GM04503 (cell line): ENCODE data around the gene GBGT1.

Experiments used
- DNase-seq: peaks from one replicate; pipeline ENCODE4 v3.0.0-alpha.2; 2012; ENCODE audit warnings: low read depth

The GBGT1 gene

DNA sequence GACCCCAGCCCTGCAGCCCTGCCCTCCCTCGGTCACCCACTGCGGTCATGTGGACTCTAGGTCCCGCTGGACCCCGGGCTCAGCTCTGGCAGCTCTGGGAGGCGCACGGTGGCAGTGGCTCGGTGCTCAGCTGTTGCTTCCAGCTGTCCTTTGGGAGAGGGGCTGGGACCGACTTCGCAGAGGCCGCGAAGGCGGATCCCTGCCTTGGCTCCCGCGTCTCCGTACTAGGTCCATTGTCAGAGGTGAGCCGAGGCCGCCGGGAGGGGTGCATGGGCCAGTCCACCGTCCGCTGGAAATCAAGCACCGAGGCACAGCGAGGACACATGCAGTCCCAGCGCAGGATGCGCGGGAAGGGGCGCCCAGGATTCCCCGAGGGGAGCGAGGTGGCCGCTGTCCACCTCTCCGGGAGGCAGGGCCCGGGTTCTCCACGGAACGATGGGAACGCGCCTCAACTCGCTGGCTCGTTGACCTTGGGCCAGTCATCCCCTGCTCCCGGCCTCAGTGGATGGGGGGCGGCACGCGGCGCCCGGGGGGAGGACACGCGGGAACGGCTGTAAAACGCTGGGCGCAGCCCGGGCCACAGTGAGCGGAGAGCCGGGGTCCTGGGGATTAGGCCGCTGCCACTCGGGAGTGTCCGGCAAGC is 732 bp downstream of the GBGT1 start:
- no peak for DNase-seq

- DNase-seq = no peak
Measured at GRCh38 chr9:133161547-133161950, 2.2 kb downstream of the GBGT1 start.

- DNase-seq = peak; percentile 55
Measured at GRCh38 chr9:133160742-133161546, 2.8 kb downstream of the GBGT1 start.

- no peak for DNase-seq
Measured at GRCh38 chr9:133158695-133159094, 5.0 kb downstream of the GBGT1 start.

- no peak for DNase-seq
Measured at GRCh38 chr9:133155156-133155555, 8.6 kb downstream of the GBGT1 start.

- no peak for DNase-seq
Measured at GRCh38 chr9:133154097-133154989, 9.4 kb downstream of the GBGT1 start.

DNA sequence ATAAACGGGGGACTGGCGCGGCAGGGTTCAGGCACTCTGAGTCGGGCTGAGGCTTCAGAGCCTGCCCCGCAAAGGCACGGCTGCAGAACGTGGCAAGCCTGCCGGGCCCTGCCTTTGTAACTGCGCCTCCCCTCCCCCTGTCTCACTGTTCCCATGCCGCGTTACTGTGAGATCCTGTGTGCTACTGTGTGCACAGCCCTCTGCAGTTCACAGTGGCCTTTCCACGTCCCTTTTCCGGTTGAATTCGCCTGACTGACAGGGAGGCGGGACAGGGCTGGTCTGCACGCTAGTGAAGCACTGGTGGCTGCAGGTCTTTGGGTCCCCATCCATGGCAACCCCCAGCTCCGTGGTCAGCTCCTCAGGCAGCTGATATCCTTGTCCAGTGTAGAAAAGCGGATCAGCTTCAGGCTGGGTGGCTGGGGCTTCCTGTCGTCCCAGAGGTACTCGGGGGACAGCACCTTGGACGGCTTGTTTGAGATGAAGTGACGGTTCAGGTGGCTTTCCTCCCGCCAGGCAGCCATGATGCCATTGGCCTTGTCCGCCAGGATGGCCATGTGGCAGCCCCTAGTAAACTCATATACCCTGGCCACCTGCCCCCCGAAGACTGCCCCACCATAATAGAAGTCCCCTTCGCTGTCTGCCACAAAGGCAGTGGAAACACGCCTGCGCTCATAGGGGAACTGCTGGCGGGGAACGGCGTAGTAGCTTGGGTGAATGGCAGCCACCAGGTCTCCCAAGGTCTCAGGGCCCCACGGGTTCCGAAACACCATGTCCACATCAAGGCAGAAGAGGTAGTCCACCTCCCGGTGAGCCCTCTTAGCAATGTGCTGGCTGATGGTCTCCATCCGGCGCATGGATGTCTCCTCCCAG is 10.3 kb downstream of the GBGT1 start:
- DNase-seq = no peak

- DNase-seq = no peak
Measured at GRCh38 chr9:133151601-133152525, 11.9 kb downstream of the GBGT1 start.

DNA sequence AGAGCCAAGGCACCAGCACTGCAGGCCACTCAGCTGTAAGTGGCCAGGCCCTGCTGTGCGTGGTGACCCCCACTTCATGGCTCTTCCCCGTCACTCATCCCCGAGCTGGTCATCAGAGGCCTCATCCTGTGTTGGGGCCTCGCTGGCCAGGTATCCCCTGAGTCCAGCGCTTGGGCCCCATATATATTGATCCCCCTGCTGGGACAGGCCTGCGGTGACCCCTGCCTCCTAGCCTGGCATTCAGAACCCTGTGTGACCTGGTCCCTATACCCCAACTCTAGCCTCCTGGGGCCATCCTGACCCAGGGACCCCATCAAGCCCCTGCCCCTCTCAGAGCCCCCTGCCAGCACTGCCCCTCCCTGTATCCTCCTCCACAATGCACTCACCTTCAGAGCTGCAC is 12.7 kb downstream of the GBGT1 start:
- DNase-seq = no peak

GRCh38 chr9:133149130-133150015 is 14.3 kb downstream of the GBGT1 start:
- peak; percentile 49 for DNase-seq

GRCh38 chr9:133148199-133149129 is 15.2 kb downstream of the GBGT1 start:
- no peak for DNase-seq

DNA sequence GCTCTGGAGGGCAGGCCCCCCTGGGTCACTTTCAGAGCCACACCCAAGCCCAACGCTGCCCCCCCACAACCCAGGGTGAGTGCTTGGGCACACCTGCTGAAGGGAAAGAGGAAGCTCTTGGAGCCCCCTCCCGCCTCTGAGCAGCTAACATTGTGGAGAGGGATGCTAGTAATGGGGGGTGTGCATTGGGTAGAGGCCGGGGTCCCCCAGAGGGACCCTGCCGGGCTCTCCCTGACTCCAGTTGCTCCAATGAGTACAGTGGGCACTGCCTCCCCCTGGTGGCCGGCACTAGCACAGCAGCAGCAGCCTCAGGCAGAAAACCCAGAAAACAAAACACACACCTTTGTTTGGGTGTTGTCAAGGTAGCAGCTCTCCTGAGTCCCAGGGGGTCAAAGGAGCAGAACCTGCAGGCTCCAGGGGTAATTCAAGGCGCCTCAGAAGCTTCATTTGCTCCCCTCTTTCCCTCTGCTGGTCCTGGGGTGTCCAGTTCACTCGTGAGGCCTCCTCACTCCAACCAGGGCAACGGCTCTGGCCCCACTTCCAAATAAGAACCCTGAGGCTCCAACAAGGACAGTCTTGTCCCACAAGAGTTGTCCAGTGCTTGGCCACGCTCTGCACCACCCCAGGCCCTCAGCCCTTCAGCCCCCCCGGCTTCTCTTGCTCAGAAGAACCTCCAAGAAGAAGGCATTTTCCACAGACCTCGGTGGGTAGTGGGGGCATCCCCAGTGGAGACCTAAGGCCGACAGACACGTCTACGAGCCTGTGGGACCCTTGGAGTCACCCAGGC is 16.1 kb downstream of the GBGT1 start:
- no peak for DNase-seq

DNA sequence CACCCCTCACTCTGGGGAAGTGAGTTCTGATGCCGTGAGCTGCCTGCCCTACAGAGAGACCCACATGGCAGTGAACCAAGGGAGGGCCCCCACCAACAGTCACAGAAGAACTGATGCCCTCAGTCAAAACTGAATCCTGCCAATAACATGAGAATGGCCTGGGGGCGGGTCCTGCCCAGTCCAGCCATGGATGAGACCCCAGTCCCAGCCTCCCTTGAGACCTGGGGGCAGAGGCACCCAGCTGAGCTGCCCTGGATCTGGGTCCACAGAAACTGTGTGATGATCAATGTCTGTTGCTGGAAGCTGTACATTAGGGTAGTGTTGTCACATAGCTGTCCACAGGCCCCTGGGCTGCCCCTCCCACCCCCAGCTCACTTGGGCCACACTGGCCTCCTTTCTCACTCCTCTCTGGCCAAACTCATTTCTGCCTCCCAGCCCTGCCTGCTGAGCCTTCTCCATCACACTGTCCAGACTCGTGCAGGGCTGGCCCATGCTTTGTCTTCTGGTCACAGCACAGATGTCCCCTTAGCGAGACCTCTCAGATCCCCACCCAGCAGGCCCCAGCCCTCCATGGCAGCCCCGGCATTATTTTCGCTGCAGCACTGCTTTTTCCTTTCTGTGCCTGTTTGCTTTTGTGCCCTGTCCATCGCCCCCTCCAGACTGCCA is 16.8 kb downstream of the GBGT1 start:
- no peak for DNase-seq

GRCh38 chr9:133144904-133145851 is 18.5 kb downstream of the GBGT1 start:
- DNase-seq = no peak

DNA sequence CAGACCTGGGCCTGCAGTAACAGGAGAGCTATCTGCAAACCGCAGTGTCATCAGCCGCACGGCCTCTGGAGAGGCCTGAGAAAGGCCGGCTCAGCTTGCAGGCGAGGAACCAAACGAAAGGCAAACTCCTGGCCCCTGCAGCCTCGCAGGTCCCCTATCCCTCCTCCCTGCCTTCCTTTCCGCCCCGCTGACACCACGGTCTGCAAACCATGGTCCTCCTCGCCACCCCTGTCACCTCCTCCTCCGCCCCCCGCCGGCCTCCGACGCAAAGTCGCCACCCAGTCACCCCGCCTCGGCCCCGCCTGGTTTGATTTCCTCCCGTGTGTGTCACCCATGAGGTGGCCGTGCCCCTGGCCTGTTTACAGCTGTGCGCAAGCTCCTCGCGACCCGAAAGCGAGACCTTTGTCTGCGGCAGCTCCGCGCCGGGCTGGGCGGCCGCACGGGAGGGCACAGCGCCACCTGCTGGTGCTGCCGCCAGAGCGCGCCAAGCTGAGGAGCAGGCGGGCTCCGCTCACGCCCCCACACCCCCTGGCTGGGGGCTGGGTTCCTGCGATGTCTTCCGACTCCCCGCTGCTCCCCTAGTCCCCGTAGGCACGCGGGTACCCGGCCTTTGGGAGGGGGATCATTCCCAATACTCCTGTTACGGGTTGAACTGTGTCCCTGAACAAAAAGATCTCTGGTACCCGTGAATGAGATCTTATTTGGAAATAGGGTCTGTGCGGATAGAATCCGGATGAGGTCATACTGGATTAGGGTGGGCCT is 19.4 kb downstream of the GBGT1 start:
- no peak for DNase-seq
